Measurements from ENCODE around the gene RDH13.

DNA sequence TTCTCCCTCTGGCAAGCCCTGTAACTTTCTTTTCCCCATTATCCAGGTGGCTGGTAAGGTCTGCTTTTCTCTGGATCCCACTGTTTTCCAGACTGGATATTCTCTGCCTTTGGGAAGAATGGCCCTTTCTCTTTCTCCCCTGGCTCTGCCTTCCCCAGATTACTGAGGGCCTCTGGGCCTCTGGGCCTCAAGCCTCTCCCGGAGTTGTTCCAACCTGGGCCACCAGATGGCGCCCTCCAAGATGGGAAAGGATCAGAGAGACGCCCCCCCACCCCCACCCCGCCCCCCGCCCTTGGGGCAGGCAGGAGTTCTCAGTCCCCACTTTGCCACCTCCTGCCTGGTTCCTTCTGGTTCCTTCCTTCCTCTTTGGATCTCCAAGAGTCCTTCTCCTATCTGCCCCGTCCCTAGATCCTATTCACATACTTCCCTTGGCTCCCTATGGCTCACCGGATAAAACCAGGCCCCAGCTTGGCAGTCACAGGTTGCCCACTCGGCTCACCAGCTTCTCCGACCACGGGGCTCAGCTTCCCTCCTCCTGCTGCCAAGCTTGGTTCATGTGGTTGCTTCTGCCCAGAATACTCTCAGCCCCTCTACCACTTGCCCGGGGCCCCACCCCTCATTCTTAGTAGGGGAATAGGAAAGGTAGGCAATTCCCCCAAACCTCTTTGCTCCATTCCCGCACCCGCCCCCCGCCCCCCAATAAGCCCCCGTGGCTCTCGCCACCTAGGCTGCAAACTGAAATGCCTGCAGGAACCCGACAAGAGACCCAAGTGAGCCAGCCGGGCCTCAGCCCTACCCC is 25.8 kb upstream of the RDH13 start:
- TF ChIP-seq CHD2 (IDR thresholded peaks at IDR 0.05; ENCODE audit: low read length), result no peak
- no peak for TF ChIP-seq POLR2AphosphoS5 (IDR thresholded peaks at IDR 0.05; ENCODE audit: low read depth, low read length)
- TF ChIP-seq CBX8 (IDR thresholded peaks at IDR 0.05; ENCODE audit: borderline replicate concordance, low read depth, low read length), result no peak
- TF ChIP-seq BRCA1 (IDR thresholded peaks at IDR 0.05; ENCODE audit: low read depth, low read length), result no peak
- no peak for TF ChIP-seq EZH2 (IDR thresholded peaks at IDR 0.05; ENCODE audit: low read depth, low read length, severe bottlenecking)
- TF ChIP-seq RXRA (IDR thresholded peaks at IDR 0.05; ENCODE audit: insufficient read depth, low read depth, low read length), result no peak
- TF ChIP-seq, protein P1, sequence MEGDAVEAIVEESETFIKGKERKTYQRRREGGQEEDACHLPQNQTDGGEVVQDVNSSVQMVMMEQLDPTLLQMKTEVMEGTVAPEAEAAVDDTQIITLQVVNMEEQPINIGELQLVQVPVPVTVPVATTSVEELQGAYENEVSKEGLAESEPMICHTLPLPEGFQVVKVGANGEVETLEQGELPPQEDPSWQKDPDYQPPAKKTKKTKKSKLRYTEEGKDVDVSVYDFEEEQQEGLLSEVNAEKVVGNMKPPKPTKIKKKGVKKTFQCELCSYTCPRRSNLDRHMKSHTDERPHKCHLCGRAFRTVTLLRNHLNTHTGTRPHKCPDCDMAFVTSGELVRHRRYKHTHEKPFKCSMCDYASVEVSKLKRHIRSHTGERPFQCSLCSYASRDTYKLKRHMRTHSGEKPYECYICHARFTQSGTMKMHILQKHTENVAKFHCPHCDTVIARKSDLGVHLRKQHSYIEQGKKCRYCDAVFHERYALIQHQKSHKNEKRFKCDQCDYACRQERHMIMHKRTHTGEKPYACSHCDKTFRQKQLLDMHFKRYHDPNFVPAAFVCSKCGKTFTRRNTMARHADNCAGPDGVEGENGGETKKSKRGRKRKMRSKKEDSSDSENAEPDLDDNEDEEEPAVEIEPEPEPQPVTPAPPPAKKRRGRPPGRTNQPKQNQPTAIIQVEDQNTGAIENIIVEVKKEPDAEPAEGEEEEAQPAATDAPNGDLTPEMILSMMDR (IDR thresholded peaks at IDR 0.05; ENCODE audit: control extremely low read depth in 1 of 3, insufficient read depth in 1 of 3, low read depth in 1 of 3, low read length in 3 of 3), result peak; percentile 57 to 59 (median 58)
